Activated naive CD4-positive, alpha-beta T cell treated with anti-CD3 and anti-CD28 coated beads, Interleukin-2, amount 50 U/mL, for 24 hours (primary cell): ENCODE measurements around the gene GRAMD1C.

Source experiments
- H3K27ac Mint-ChIP-seq: one replicate; pipeline ENCODE4 v1.8.0; 2021; ENCODE audit warnings: mild to moderate bottlenecking, mixed read lengths
- H3K27me3 Mint-ChIP-seq: one replicate; pipeline ENCODE4 v1.8.0; 2021; ENCODE audit warnings: mixed read lengths
- H3K36me3 Mint-ChIP-seq: one replicate; pipeline ENCODE4 v1.8.0; 2021; ENCODE audit warnings: mixed read lengths
- H3K4me1 Mint-ChIP-seq: one replicate; pipeline ENCODE4 v1.8.0; 2021; ENCODE audit warnings: mixed read lengths
- H3K4me3 Mint-ChIP-seq: one replicate; pipeline ENCODE4 v1.8.0; 2021; ENCODE audit warnings: mild to moderate bottlenecking, mixed read lengths
- H3K9me3 Mint-ChIP-seq: one replicate; pipeline ENCODE4 v1.8.0; 2021; ENCODE audit warnings: mixed read lengths

GRAMD1C gene

GRCh38 chr3:113838631-113839209 lies at the start of gene GRAMD1C:
Gene GRAMD1C, plus strand, starts transcription at chr3:113838788. Its CDS starts 122 bp downstream, at chr3:113838910.
- H3K9me3 Mint-ChIP-seq, result no peaks in the 10 kb centered on the region
- no peaks in the 10 kb centered on the region for H3K36me3 Mint-ChIP-seq
- H3K27me3 Mint-ChIP-seq, result no peaks in the 10 kb centered on the region
- H3K4me1 Mint-ChIP-seq, result peaks cover 6% of the 10 kb centered on the region
- H3K27ac Mint-ChIP-seq, result peak within 1 kb of the TSS; percentile 62
- H3K4me3 Mint-ChIP-seq, result peak within 1 kb of the TSS; percentile 76

- no peaks in the 10 kb centered on the region for H3K27me3 Mint-ChIP-seq
- no peak overlapping the region for H3K4me3 Mint-ChIP-seq
- H3K27ac Mint-ChIP-seq, result no peak overlapping the region
- peaks cover 11% of the 10 kb centered on the region for H3K36me3 Mint-ChIP-seq
- no peaks in the 10 kb centered on the region for H3K4me1 Mint-ChIP-seq
- no peaks in the 10 kb centered on the region for H3K9me3 Mint-ChIP-seq
Observed at GRCh38 chr3:113791381-113791780, 47.2 kb upstream of the GRAMD1C start.

- no peak overlapping the region for H3K27ac Mint-ChIP-seq
- H3K9me3 Mint-ChIP-seq, result no peaks in the 10 kb centered on the region
- peaks cover 13% of the 10 kb centered on the region for H3K36me3 Mint-ChIP-seq
- H3K4me3 Mint-ChIP-seq, result no peak overlapping the region
- H3K27me3 Mint-ChIP-seq, result no peaks in the 10 kb centered on the region
- no peaks in the 10 kb centered on the region for H3K4me1 Mint-ChIP-seq
Observed at GRCh38 chr3:113794526-113794925, 44.1 kb upstream of the GRAMD1C start.

- Mint-ChIP-seq H3K27ac (no peak overlapping the region), H3K27me3 (no peaks in the 10 kb centered on the region), H3K4me1 (no peaks in the 10 kb centered on the region), H3K36me3 (peaks cover 13% of the 10 kb centered on the region), H3K4me3 (no peak overlapping the region), H3K9me3 (no peaks in the 10 kb centered on the region)
Observed at GRCh38 chr3:113795693-113796092, 42.9 kb upstream of the GRAMD1C start.

- peak overlapping the region; percentile 86 for H3K27ac Mint-ChIP-seq
- H3K4me3 Mint-ChIP-seq, result no peak overlapping the region
Observed at GRCh38 chr3:113802795-113803455, 35.7 kb upstream of the GRAMD1C start.

GRCh38 chr3:113804661-113805060 lies 33.9 kb upstream of the GRAMD1C start:
- Mint-ChIP-seq H3K4me3 (no peak overlapping the region), H3K4me1 (no peaks in the 10 kb centered on the region), H3K9me3 (no peaks in the 10 kb centered on the region), H3K27ac (peak overlapping the region; percentile 46), H3K27me3 (no peaks in the 10 kb centered on the region), H3K36me3 (peaks cover 14% of the 10 kb centered on the region)

More at GRCh38 chr3:113802795-113803455, 35.7 kb upstream of the GRAMD1C start:
- Mint-ChIP-seq H3K4me1 (no peaks in the 10 kb centered on the region), H3K9me3 (no peaks in the 10 kb centered on the region), H3K36me3 (peaks cover 13% of the 10 kb centered on the region), H3K27me3 (no peaks in the 10 kb centered on the region)

GRCh38 chr3:113805249-113805648 lies 33.3 kb upstream of the GRAMD1C start:
- Mint-ChIP-seq H3K4me1 (no peaks in the 10 kb centered on the region), H3K36me3 (peaks cover 14% of the 10 kb centered on the region), H3K4me3 (no peak overlapping the region), H3K27me3 (no peaks in the 10 kb centered on the region), H3K27ac (no peak overlapping the region), H3K9me3 (no peaks in the 10 kb centered on the region)

GRCh38 chr3:113812854-113813253 lies 25.7 kb upstream of the GRAMD1C start:
- Mint-ChIP-seq H3K4me3 (no peak overlapping the region), H3K9me3 (no peaks in the 10 kb centered on the region), H3K27me3 (no peaks in the 10 kb centered on the region), H3K27ac (no peak overlapping the region), H3K4me1 (no peaks in the 10 kb centered on the region), H3K36me3 (peaks cover 10% of the 10 kb centered on the region)

- Mint-ChIP-seq H3K27ac (no peak overlapping the region), H3K27me3 (no peaks in the 10 kb centered on the region), H3K4me3 (no peak overlapping the region), H3K9me3 (no peaks in the 10 kb centered on the region), H3K4me1 (no peaks in the 10 kb centered on the region), H3K36me3 (no peaks in the 10 kb centered on the region)
Observed at GRCh38 chr3:113819866-113820265, 18.7 kb upstream of the GRAMD1C start.

- H3K27ac Mint-ChIP-seq, result no peak overlapping the region
- H3K4me1 Mint-ChIP-seq, result no peaks in the 10 kb centered on the region
- no peak overlapping the region for H3K4me3 Mint-ChIP-seq
- no peaks in the 10 kb centered on the region for H3K36me3 Mint-ChIP-seq
- H3K27me3 Mint-ChIP-seq, result no peaks in the 10 kb centered on the region
- H3K9me3 Mint-ChIP-seq, result no peaks in the 10 kb centered on the region
Observed at GRCh38 chr3:113825090-113825489, 13.5 kb upstream of the GRAMD1C start.

- H3K27me3 Mint-ChIP-seq, result no peaks in the 10 kb centered on the region
- no peaks in the 10 kb centered on the region for H3K36me3 Mint-ChIP-seq
- H3K9me3 Mint-ChIP-seq, result no peaks in the 10 kb centered on the region
- H3K4me3 Mint-ChIP-seq, result no peak overlapping the region
- no peak overlapping the region for H3K27ac Mint-ChIP-seq
- H3K4me1 Mint-ChIP-seq, result peaks cover 3% of the 10 kb centered on the region
Observed at GRCh38 chr3:113828600-113828999, 10.0 kb upstream of the GRAMD1C start.

- Mint-ChIP-seq H3K4me3 (no peak overlapping the region), H3K27me3 (no peaks in the 10 kb centered on the region), H3K4me1 (peaks cover 3% of the 10 kb centered on the region), H3K36me3 (no peaks in the 10 kb centered on the region), H3K9me3 (no peaks in the 10 kb centered on the region), H3K27ac (no peak overlapping the region)
Observed at GRCh38 chr3:113829576-113830354, 8.8 kb upstream of the GRAMD1C start.

GRCh38 chr3:113831103-113831355 lies 7.6 kb upstream of the GRAMD1C start:
- Mint-ChIP-seq H3K4me1 (peaks cover 3% of the 10 kb centered on the region), H3K9me3 (no peaks in the 10 kb centered on the region), H3K27ac (no peak overlapping the region), H3K36me3 (no peaks in the 10 kb centered on the region), H3K27me3 (no peaks in the 10 kb centered on the region), H3K4me3 (no peak overlapping the region)

GRCh38 chr3:113832477-113833164 lies 6.0 kb upstream of the GRAMD1C start:
- H3K36me3 Mint-ChIP-seq, result no peaks in the 10 kb centered on the region
- no peak overlapping the region for H3K27ac Mint-ChIP-seq
- H3K9me3 Mint-ChIP-seq, result no peaks in the 10 kb centered on the region
- H3K4me3 Mint-ChIP-seq, result no peak overlapping the region
- peaks cover 3% of the 10 kb centered on the region for H3K4me1 Mint-ChIP-seq
- H3K27me3 Mint-ChIP-seq, result no peaks in the 10 kb centered on the region

- H3K27ac Mint-ChIP-seq, result no peak overlapping the region
- H3K4me3 Mint-ChIP-seq, result no peak overlapping the region
- no peaks in the 10 kb centered on the region for H3K27me3 Mint-ChIP-seq
- H3K9me3 Mint-ChIP-seq, result no peaks in the 10 kb centered on the region
- H3K36me3 Mint-ChIP-seq, result no peaks in the 10 kb centered on the region
- peaks cover 10% of the 10 kb centered on the region for H3K4me1 Mint-ChIP-seq
Observed at GRCh38 chr3:113834983-113835382, 3.6 kb upstream of the GRAMD1C start.

- Mint-ChIP-seq H3K4me3 (peak overlapping the region; percentile 76), H3K27ac (peak overlapping the region; percentile 62), H3K4me1 (peaks cover 6% of the 10 kb centered on the region), H3K9me3 (no peaks in the 10 kb centered on the region), H3K27me3 (no peaks in the 10 kb centered on the region), H3K36me3 (no peaks in the 10 kb centered on the region)
Observed at GRCh38 chr3:113839551-113839950, 963 bp downstream of the GRAMD1C start.
